ENCODE results near the gene TOMM6. TPM values are rescaled to one million over a fixed set of nuclear protein-coding genes. Genes with fewer than 3 reads are reported as not detected.

TOMM6 gene
- total RNA-seq, 1 experiment from 2014 or later, result 292 TPM

DNA sequence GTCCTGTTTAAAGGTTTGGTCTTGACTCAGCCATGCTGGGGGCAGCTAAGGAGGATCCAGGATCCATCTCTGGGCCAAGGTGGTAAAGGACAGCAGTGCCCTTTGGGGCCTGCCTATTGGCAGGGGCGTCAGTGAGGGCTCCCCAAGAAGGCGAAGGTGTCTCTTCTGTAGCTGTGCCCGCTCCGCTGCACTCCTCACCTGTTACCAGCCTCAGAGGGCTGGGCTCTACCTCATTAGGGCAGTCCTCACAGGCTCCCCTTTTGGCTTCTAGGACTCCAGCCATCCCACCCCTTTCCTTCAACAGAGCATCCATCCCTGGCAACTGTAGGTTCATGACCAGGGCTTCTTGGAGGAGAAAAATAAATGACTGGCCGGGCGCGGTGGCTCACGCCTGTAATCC is 18.1 kb upstream of the TOMM6 start:
- peaks cover 0 to 5% of the 10 kb centered on the region in 2 experiments; a peak in 2 of 4 replicates for H3K36me3 ChIP-seq (ENCODE audit: control insufficient read depth in 1 of 2, insufficient read depth in 2 of 2, low read length in 2 of 2)
- H3K79me2 ChIP-seq (ENCODE audit: insufficient read depth, low read length), result no peaks in the 10 kb centered on the region
- no peak overlapping the region for H3K4me2 ChIP-seq (ENCODE audit: low read length)
- H4K20me1 ChIP-seq (ENCODE audit: insufficient read depth), result no peaks in the 10 kb centered on the region
- DNase-seq (ENCODE audit: low read depth, low spot score), result no peak
- H3K27ac ChIP-seq (ENCODE audit: low read depth, low read length), result no peak overlapping the region
- TF ChIP-seq POLR2A (IDR thresholded peaks at IDR 0.05; ENCODE audit: borderline replicate concordance, extremely low read depth, insufficient read depth, insufficient read length) (no peak), SIN3A (IDR thresholded peaks at IDR 0.05; ENCODE audit: low read depth) (no peak), CBX3 (IDR thresholded peaks at IDR 0.05; ENCODE audit: low read depth) (no peak), JUND (IDR thresholded peaks at IDR 0.05) (no peak), ZBTB33 (IDR thresholded peaks at IDR 0.05; ENCODE audit: extremely low read depth, insufficient replicate concordance, low read length) (no peak), EZH2phosphoT487 (IDR thresholded peaks at IDR 0.05; ENCODE audit: borderline replicate concordance) (no peak), ZFX (IDR thresholded peaks at IDR 0.05) (no peak), EZH2 (IDR thresholded peaks at IDR 0.05) (no peak), FOSL1 (IDR thresholded peaks at IDR 0.05; ENCODE audit: low read depth) (no peak), RAD21 (IDR thresholded peaks at IDR 0.05; ENCODE audit: low read depth) (no peak), CTCF (IDR thresholded peaks at IDR 0.05 in 2 of 3, conservative IDR thresholded peaks at IDR 0.05 in 1 of 3; ENCODE audit: borderline replicate concordance in 1 of 3, insufficient read depth in 1 of 3, low read depth in 2 of 3, low read length in 2 of 3) (no peak), CEBPB (IDR thresholded peaks at IDR 0.05; ENCODE audit: low read depth) (no peak), POLR2AphosphoS5 (IDR thresholded peaks at IDR 0.05; ENCODE audit: low read depth, low read length) (no peak), REST (IDR thresholded peaks at IDR 0.05; ENCODE audit: low read depth) (no peak), EGR1 (IDR thresholded peaks at IDR 0.05; ENCODE audit: low read depth) (no peak), ZNF274 (IDR thresholded peaks at IDR 0.05; ENCODE audit: low read depth, low read length) (no peak)
- TF ChIP-seq, protein P1, sequence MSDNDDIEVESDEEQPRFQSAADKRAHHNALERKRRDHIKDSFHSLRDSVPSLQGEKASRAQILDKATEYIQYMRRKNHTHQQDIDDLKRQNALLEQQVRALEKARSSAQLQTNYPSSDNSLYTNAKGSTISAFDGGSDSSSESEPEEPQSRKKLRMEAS (IDR thresholded peaks at IDR 0.05), result no peak
- TF ChIP-seq, protein P2, sequence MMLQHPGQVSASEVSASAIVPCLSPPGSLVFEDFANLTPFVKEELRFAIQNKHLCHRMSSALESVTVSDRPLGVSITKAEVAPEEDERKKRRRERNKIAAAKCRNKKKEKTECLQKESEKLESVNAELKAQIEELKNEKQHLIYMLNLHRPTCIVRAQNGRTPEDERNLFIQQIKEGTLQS (IDR thresholded peaks at IDR 0.05), result no peak
- BruUV-seq (replicated peaks), result no TSS peak
- H3K4me1 ChIP-seq (ENCODE audit: control insufficient read depth in 1 of 2, insufficient read depth in 2 of 2, low read length in 2 of 2), result peaks cover 8 to 21% of the 10 kb centered on the region in 2 experiments; a peak in 3 of 4 replicates
- H3K9ac ChIP-seq (ENCODE audit: low read length), result no peak overlapping the region
- no peaks in the 10 kb centered on the region for H3K9me2 ChIP-seq (ENCODE audit: insufficient read depth)
- ChIA-PET RAD21 (ENCODE audit: low non-redundant PET in 1 of 2, low total read pairs in 2 of 2, uncharacterized antibody in 2 of 2, unreplicated experiment in 2 of 2) (no interaction called here), POLR2A (no interaction called here), CTCF (interaction anchor here (0.5 kb wide), 1 partner anchor 19 kb away, joined by 3 read pairs; no protein-coding TSS in a partner anchor)
- no peak overlapping the region for H3K4me3 ChIP-seq (replicated peaks in 1 of 2; ENCODE audit: low read depth in 1 of 2, low read length in 2 of 2)
- no peaks in the 10 kb centered on the region for H3K9me3 ChIP-seq (ENCODE audit: control insufficient read depth in 1 of 2, insufficient read depth in 1 of 2, low read depth in 1 of 2, low read length in 2 of 2)
- intact Hi-C loops (cut with micrococcal nuclease), result no loop called here
- no peaks in the 10 kb centered on the region for H3K27me3 ChIP-seq (ENCODE audit: insufficient read depth, low read length)
- ATAC-seq, result no peak
- H2AFZ ChIP-seq (ENCODE audit: low read depth, low read length, poor library complexity, severe bottlenecking), result no peak overlapping the region
